ENCODE results near the gene PYDC1. TPM values are rescaled to one million over a fixed set of nuclear protein-coding genes. Genes with fewer than 3 reads are reported as not detected.

The PYDC1 gene
- total and polyA plus RNA-seq, 10 of the 15 experiments (the other 5 are each of a cell fraction or from before 2014, with no cell fraction given) = not detected

- H3K27ac ChIP-seq (ENCODE audit: control insufficient read depth, insufficient read depth) = no peak overlapping the region
- in situ Hi-C loops (cut with MboI) (no loop called here), intact Hi-C loops (cut with micrococcal nuclease; ENCODE audit: unreplicated experiment) (no loop called here)
- H3K36me3 ChIP-seq (ENCODE audit: control insufficient read depth in 2 of 2, insufficient read depth in 2 of 2, low read length in 1 of 2) = no peaks in the 10 kb centered on the region
- no peak overlapping the region for H2AFZ ChIP-seq (ENCODE audit: control insufficient read depth, low read depth, low read length)
- no TSS peak for BruUV-seq (replicated peaks)
- POLR2A ChIA-PET = interaction anchor here (0.6 kb wide), 1 partner anchor 119 kb away, joined by 3 read pairs; no protein-coding TSS in a partner anchor
- H3K4me2 ChIP-seq (ENCODE audit: control insufficient read depth, insufficient read depth) = peak overlapping the region; percentile 64
- 8% methylated on average over 52 of the region's 63 CpGs for WGBS (ENCODE audit: insufficient coverage, insufficient replicate concordance, low lambda C conversion rate, missing lambda C conversion rate)
- peaks cover 14 to 18% of the 10 kb centered on the region in 2 experiments for H3K27me3 ChIP-seq (replicated peaks in 1 of 2; ENCODE audit: control insufficient read depth in 2 of 2, insufficient read depth in 2 of 2, low read length in 1 of 2)
- FAIRE-seq = no peak
- no peak overlapping the region for H3K9ac ChIP-seq (ENCODE audit: control insufficient read depth, insufficient read depth, low read length)
- no peak for DNase-seq (ENCODE audit: low read depth, low spot score)
- H3K4me1 ChIP-seq (ENCODE audit: control insufficient read depth, insufficient read depth, low read length) = peaks cover 14% of the 10 kb centered on the region
- no peak for TF ChIP-seq TCF3 (IDR thresholded peaks at IDR 0.05; ENCODE audit: borderline replicate concordance, insufficient read depth, low read depth, low read length)
- no peak for TF ChIP-seq ZNF274 (IDR thresholded peaks at IDR 0.05; ENCODE audit: insufficient read depth, insufficient read length)
- 0 out of 4 replicates have a peak, but pooled peaks of 1 of the 2 experiments have one; percentile 22 for TF ChIP-seq BHLHE40 (IDR thresholded peaks at IDR 0.05; ENCODE audit: borderline replicate concordance in 1 of 2, low read depth in 2 of 2, low read length in 1 of 2)
- TF ChIP-seq ZBTB11 (CRISPR knock-in tag; IDR thresholded peaks at IDR 0.05) = no peak
- no peak for TF ChIP-seq SMAD1 (IDR thresholded peaks at IDR 0.05; ENCODE audit: low read depth, partially characterized antibody)
- 0 out of 2 replicates have a peak, but pooled peaks have one; percentile 16 for TF ChIP-seq PKNOX1 (IDR thresholded peaks at IDR 0.05)
- TF ChIP-seq SUZ12 (IDR thresholded peaks at IDR 0.05; ENCODE audit: unreplicated experiment) = peak; percentile 34
- TF ChIP-seq E4F1 (IDR thresholded peaks at IDR 0.05; ENCODE audit: borderline replicate concordance, partially characterized antibody) = no peak
- CTCF ChIA-PET = interaction anchor here (0.7 kb wide), 1 partner anchor 26 kb away, joined by 3 read pairs; no protein-coding TSS in a partner anchor
- peak; percentile 58 for ATAC-seq
- no peaks in the 10 kb centered on the region for H3K9me3 ChIP-seq (replicated peaks; ENCODE audit: control insufficient read depth, insufficient read depth, low read length)
- SMC1A ChIA-PET (ENCODE audit: uncharacterized antibody, unreplicated experiment) = no interaction called here
- RAD21 ChIA-PET (ENCODE audit: unreplicated experiment) = interaction anchor here (0.6 to 1.0 kb wide), 2 partner anchors 170 to 183 kb away, joined by 3 to 5 read pairs; no protein-coding TSS in a partner anchor
- no peaks in the 10 kb centered on the region for H3K79me2 ChIP-seq (ENCODE audit: control insufficient read depth, insufficient read depth, low read length)
- no peaks in the 10 kb centered on the region for H4K20me1 ChIP-seq (ENCODE audit: control insufficient read depth, insufficient read depth)
- H3K4me3 ChIP-seq = peak overlapping the region; percentile 24; the same call in 1 of the 2 replicates
These were observed 1.4 kb downstream of the PYDC1 start for GRCh38 chr16:31215287-31216162.

Measured in GM12878 (cell line).